Astrocyte of the spinal cord (primary cell): Measurements from ENCODE around the gene TPST2.
A peak's percentile ranks its signal among the peaks of the same experiment; 100 is the strongest.

Source experiments
- DNase-seq: peaks from one replicate; pipeline ENCODE4 v3.0.0; 2011; ENCODE audit warnings: low read depth, low spot score
- H3K4me3 ChIP-seq: 2 replicates; pipeline ENCODE4 v1.5.1; 2011; ENCODE audit warnings: low read depth, mild to moderate bottlenecking, low read length, moderate library complexity
- CTCF ChIP-seq: IDR thresholded peaks from 2 replicates; pipeline ENCODE4 v1.5.1; 2012; ENCODE audit warnings: low read depth, mild to moderate bottlenecking, low read length, inconsistent platforms
- in situ Hi-C: cut with HindIII; loops from 2 replicates; pipeline ENCODE4 v1.10.0; 2017; ENCODE audit warnings: low sequenced_read_pairs

Gene TPST2

GRCh38 chr22:26479043-26479791 is 110.7 kb downstream of the TPST2 start:
- no peak for TF ChIP-seq CTCF
- in situ Hi-C loops = no loop called here
- DNase-seq = no peak
- H3K4me3 ChIP-seq = no peak overlapping the region

GRCh38 chr22:26477341-26477731 is 112.6 kb downstream of the TPST2 start:
- TF ChIP-seq CTCF = no peak
- in situ Hi-C loops = no loop called here
- H3K4me3 ChIP-seq = no peak overlapping the region
- no peak for DNase-seq

- H3K4me3 ChIP-seq = no peak overlapping the region
- TF ChIP-seq CTCF = no peak
- in situ Hi-C loops = no loop called here
- DNase-seq = peak; percentile 73
These were observed 113.1 kb downstream of the TPST2 start for GRCh38 chr22:26476705-26477340.

- in situ Hi-C loops = no loop called here
- peak; percentile 5 for DNase-seq
- H3K4me3 ChIP-seq = no peak overlapping the region
- no peak for TF ChIP-seq CTCF
These were observed 115.2 kb downstream of the TPST2 start for GRCh38 chr22:26474682-26475081.
